GM18873 (cell line): ENCODE results near the gene FBRSL1.

Experiments used
- ATAC-seq: cut with Tn5 transposase; IDR thresholded peaks from one replicate; pipeline ENCODE4 v1.9.1; 2021; ENCODE audit warnings: mild to moderate bottlenecking, moderate library complexity, moderate number of reproducible peaks; ENCODE audit not compliant: unreplicated experiment, low FRiP score

The FBRSL1 gene

GRCh38 chr12:132507656-132508490 lies 17.9 kb downstream of the FBRSL1 start:
- no peak for ATAC-seq

GRCh38 chr12:132508491-132508740 lies 18.5 kb downstream of the FBRSL1 start:
- ATAC-seq, result no peak

GRCh38 chr12:132508860-132509732 lies 19.1 kb downstream of the FBRSL1 start:
- ATAC-seq, result no peak

- ATAC-seq, result no peak
Measured at GRCh38 chr12:132510111-132510724, 20.3 kb downstream of the FBRSL1 start.

- ATAC-seq, result no peak
Measured at GRCh38 chr12:132510746-132511477, 21.0 kb downstream of the FBRSL1 start.

GRCh38 chr12:132511516-132512196 lies 21.7 kb downstream of the FBRSL1 start:
- ATAC-seq, result no peak

GRCh38 chr12:132512197-132513069 lies 22.5 kb downstream of the FBRSL1 start:
- no peak for ATAC-seq

- ATAC-seq, result no peak
Measured at GRCh38 chr12:132513070-132513398, 23.1 kb downstream of the FBRSL1 start.

GRCh38 chr12:132513458-132514135 lies 23.6 kb downstream of the FBRSL1 start:
- no peak for ATAC-seq

- ATAC-seq, result no peak
Measured at GRCh38 chr12:132514216-132514820, 24.4 kb downstream of the FBRSL1 start.

- no peak for ATAC-seq
Measured at GRCh38 chr12:132514838-132515237, 24.9 kb downstream of the FBRSL1 start.

- no peak for ATAC-seq
Measured at GRCh38 chr12:132516095-132517012, 26.4 kb downstream of the FBRSL1 start.

GRCh38 chr12:132517013-132517739 lies 27.2 kb downstream of the FBRSL1 start:
- ATAC-seq, result no peak

GRCh38 chr12:132517740-132518100 lies 27.8 kb downstream of the FBRSL1 start:
- no peak for ATAC-seq

GRCh38 chr12:132518354-132518992 lies 28.5 kb downstream of the FBRSL1 start:
- no peak for ATAC-seq
